NCI-H2107 treated with DMSO at 0.1 percent for 48 hours (cell line): ENCODE data around the gene LRFN3.
"Not testable (repeated sequence)": the region's sequence is repeated elsewhere in the genome, so short reads cannot be mapped to it uniquely, and the experiment has no call there.

Experiments
- DNase-seq: peaks from one replicate; lab custom pipeline; 2025; ENCODE audit not compliant: unreplicated experiment; lab: John Stamatoyannopoulos, UW

The LRFN3 gene

GRCh38 chr19:35905178-35905727 is 30.9 kb upstream of the LRFN3 start:
- DNase-seq = no peak

- no peak for DNase-seq
Observed at GRCh38 chr19:35907377-35907745, 28.8 kb upstream of the LRFN3 start.

GRCh38 chr19:35908010-35908441 is 28.1 kb upstream of the LRFN3 start, which contains the start of gene TYROBP:
Gene TYROBP (minus strand): TSS chr19:35908295. CDS start chr19:35908228, 67 bp downstream.
- DNase-seq = no peak

GRCh38 chr19:35908973-35909683 is 27.0 kb upstream of the LRFN3 start:
- DNase-seq = no peak

GRCh38 chr19:35909684-35910035 is 26.5 kb upstream of the LRFN3 start:
- DNase-seq = no peak

- DNase-seq = not testable (repeated sequence)
Observed at GRCh38 chr19:35910355-35910754, 25.8 kb upstream of the LRFN3 start.

- DNase-seq = no peak
Observed at GRCh38 chr19:35911173-35911572, 25.0 kb upstream of the LRFN3 start.

- DNase-seq = no peak
Observed at GRCh38 chr19:35911790-35912189, 24.4 kb upstream of the LRFN3 start.

GRCh38 chr19:35913589-35913988 is 22.6 kb upstream of the LRFN3 start:
- DNase-seq = no peak

GRCh38 chr19:35915443-35915842 is 20.7 kb upstream of the LRFN3 start:
- no peak for DNase-seq

- DNase-seq = no peak
Observed at GRCh38 chr19:35919306-35919705, 16.9 kb upstream of the LRFN3 start.

GRCh38 chr19:35921012-35921411 is 15.2 kb upstream of the LRFN3 start:
- DNase-seq = no peak

- DNase-seq = no peak
Observed at GRCh38 chr19:35925501-35925900, 10.7 kb upstream of the LRFN3 start.

GRCh38 chr19:35928507-35928906 is 7.7 kb upstream of the LRFN3 start:
- DNase-seq = no peak

- DNase-seq = no peak
Observed at GRCh38 chr19:35929876-35930275, 6.3 kb upstream of the LRFN3 start.

- peak; percentile 99 for DNase-seq
Observed at GRCh38 chr19:35931161-35931873, 4.9 kb upstream of the LRFN3 start.

- DNase-seq = no peak
Observed at GRCh38 chr19:35931874-35932202, 4.3 kb upstream of the LRFN3 start.

- peak; percentile 35 for DNase-seq
Observed at GRCh38 chr19:35932291-35932936, 3.8 kb upstream of the LRFN3 start.

GRCh38 chr19:35936738-35937268 is 629 bp downstream of the LRFN3 start:
- no peak for DNase-seq

- DNase-seq = no peak
Observed at GRCh38 chr19:35937345-35938281, 1.4 kb downstream of the LRFN3 start.
